Thoracic aorta (tissue), 2 donors: ENCODE data around the gene MTFR1L. TPM values are rescaled to one million over a fixed set of nuclear protein-coding genes. Genes with fewer than 3 reads are reported as not detected.
A peak's percentile ranks its signal among the peaks of the same experiment; 100 is the strongest.

Experiments
- ATAC-seq: fragments of 150-250 bp; one replicate; pipeline ENCODE4 v1.8.0; 2017; ENCODE audit warnings: low read depth; ENCODE audit not compliant: insufficient number of reproducible peaks, low FRiP score
- DNase-seq: peaks from one replicate; pipeline ENCODE4 v3.0.0-alpha.2; 2020; ENCODE audit warnings: low spot score
- H3K27ac ChIP-seq, 2 donors: fragments of 200-600 bp; sonication (generic); 1 replicate in 1 of 2; 2 replicates in 1 of 2; pipeline ENCODE4 v1.5.1; 2016; ENCODE audit warnings: mild to moderate bottlenecking in 2 of 2, moderate library complexity in 2 of 2
- H3K27me3 ChIP-seq: fragments of 200-600 bp; sonication (generic); replicated peaks from 2 replicates; pipeline ENCODE4 v1.6.0; 2016; ENCODE audit warnings: mild to moderate bottlenecking; ENCODE audit not compliant: insufficient read depth
- H3K36me3 ChIP-seq: fragments of 200-600 bp; sonication (generic); one replicate; pipeline ENCODE4 v1.5.1; 2016
- H3K4me1 ChIP-seq, 2 donors: fragments of 200-600 bp; sonication (generic); 1 replicate in 1 of 2; 2 replicates in 1 of 2; pipeline versions ENCODE4 v1.5.1 to v1.6.0; 2016; ENCODE audit warnings: low read depth in 2 of 2, mild to moderate bottlenecking in 1 of 2; ENCODE audit not compliant: control insufficient read depth in 1 of 2
- H3K4me3 ChIP-seq: fragments of 200-600 bp; sonication (generic); 2 replicates; pipeline ENCODE4 v1.5.1; 2016; ENCODE audit warnings: mild to moderate bottlenecking
- H3K9me3 ChIP-seq: fragments of 200-600 bp; sonication (generic); 2 replicates; pipeline ENCODE4 v1.5.1; 2016
- total RNA-seq, 2 donors: library from RNA; depleted of rRNA; stranded (reverse); fragments of >200 nt; gene quantifications; one replicate each; pipeline versions ENCODE4 v1.1.0 to v1.2.3, GENCODE V29; 2016
- TF ChIP-seq, protein P1 (sequence below): fragments of 200-600 bp; sonication (generic); IDR thresholded peaks from one replicate; pipeline ENCODE4 v1.5.1; 2019; ENCODE audit warnings: antibody characterized with exemption

MTFR1L gene
- total RNA-seq, 2 donors from 2014 or later: 63.4 to 81.9 TPM

DNA sequence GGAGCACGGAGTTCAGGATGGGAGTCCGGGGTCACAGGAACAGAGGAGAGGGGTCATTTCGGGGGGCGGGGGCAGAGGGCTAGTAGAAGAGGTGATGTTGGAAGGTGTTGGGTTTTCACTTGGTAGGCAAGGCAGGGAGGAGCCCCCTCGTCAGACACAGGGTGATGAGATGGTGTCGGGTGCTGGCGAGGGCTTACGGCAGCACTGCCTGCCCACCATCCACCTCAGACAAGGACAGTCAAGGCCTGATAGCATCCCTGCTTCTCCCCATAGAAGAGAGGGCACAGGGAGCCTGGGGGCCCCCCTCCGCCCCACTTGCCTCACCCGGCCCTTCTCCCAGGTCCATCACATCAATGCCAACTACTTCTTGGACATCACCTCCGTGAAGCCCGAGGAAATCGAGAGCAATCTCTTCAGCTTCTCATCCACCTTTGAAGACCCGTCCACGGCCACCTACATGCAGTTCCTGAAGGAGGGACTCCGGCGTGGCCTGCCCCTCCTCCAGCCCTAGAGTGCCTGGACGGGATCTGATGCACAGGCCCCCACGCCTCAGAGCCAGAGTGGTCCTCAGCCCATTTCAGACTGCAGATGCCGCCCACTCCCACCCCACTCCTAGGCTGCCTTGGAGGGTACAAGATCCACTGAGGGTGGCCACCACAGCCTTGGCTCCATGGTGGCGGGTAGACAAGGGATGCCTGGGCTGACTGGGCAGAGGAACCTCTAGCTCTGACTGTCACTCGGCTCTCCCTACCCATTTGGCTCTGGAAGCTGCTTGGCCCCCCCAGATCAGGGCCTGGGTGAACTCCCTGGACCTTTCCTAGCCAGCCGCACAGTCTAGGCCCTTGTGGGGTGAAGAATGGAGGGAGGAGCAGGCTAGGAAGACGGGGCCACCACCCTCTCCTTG, 4.3 kb upstream of the MTFR1L start:
- H3K4me3 ChIP-seq: no peak overlapping the region

DNA sequence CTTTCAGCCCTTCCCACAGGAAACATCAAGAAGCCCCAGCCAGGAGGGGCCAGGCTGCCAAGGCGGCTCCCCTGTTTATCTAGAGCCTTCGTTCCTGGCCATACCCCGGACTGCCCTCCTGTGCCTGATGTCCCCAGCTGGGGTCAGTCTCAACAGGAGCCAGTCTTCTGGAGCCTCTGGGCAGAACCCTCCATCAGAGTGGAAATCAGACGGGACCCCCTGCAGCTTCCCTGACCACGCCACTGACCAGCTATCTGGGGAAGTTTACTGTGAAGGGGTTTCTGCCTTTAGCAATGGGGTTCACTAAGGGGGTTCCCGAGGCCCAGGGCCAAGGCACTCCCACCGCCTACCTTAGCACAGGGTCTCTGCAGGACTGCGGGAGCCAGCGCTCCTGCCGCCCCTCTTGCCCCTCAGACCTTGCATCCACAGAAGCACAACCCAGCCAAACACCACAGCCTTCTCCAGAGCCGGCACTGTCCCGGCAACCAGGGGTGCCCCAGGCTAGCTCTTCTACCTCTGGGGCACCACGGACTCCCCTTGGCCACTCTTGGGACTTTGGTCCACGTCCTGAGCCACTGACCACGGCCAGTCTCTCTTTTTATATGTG, 3.5 kb upstream of the MTFR1L start:
- no peak overlapping the region for H3K27ac ChIP-seq
- H3K4me3 ChIP-seq: no peak overlapping the region
- TF ChIP-seq, protein P1, sequence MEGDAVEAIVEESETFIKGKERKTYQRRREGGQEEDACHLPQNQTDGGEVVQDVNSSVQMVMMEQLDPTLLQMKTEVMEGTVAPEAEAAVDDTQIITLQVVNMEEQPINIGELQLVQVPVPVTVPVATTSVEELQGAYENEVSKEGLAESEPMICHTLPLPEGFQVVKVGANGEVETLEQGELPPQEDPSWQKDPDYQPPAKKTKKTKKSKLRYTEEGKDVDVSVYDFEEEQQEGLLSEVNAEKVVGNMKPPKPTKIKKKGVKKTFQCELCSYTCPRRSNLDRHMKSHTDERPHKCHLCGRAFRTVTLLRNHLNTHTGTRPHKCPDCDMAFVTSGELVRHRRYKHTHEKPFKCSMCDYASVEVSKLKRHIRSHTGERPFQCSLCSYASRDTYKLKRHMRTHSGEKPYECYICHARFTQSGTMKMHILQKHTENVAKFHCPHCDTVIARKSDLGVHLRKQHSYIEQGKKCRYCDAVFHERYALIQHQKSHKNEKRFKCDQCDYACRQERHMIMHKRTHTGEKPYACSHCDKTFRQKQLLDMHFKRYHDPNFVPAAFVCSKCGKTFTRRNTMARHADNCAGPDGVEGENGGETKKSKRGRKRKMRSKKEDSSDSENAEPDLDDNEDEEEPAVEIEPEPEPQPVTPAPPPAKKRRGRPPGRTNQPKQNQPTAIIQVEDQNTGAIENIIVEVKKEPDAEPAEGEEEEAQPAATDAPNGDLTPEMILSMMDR: no peak
- ATAC-seq (no peak), DNase-seq (no peak)
- H3K4me1 ChIP-seq: peaks cover 9 to 21% of the 10 kb centered on the region in 2 donors
- H3K27me3 ChIP-seq: no peaks in the 10 kb centered on the region
- peaks cover 41% of the 10 kb centered on the region for H3K36me3 ChIP-seq
- H3K9me3 ChIP-seq: no peaks in the 10 kb centered on the region

More for the DNA sequence above, 4.3 kb upstream of the MTFR1L start:
- ATAC-seq: no peak
- no peaks in the 10 kb centered on the region for H3K9me3 ChIP-seq
- DNase-seq: no peak
- TF ChIP-seq, protein P1: no peak
- H3K27me3 ChIP-seq: no peaks in the 10 kb centered on the region
- no peak overlapping the region for H3K27ac ChIP-seq
- peaks cover 41% of the 10 kb centered on the region for H3K36me3 ChIP-seq
- peaks cover 7 to 15% of the 10 kb centered on the region in 2 donors for H3K4me1 ChIP-seq

DNA sequence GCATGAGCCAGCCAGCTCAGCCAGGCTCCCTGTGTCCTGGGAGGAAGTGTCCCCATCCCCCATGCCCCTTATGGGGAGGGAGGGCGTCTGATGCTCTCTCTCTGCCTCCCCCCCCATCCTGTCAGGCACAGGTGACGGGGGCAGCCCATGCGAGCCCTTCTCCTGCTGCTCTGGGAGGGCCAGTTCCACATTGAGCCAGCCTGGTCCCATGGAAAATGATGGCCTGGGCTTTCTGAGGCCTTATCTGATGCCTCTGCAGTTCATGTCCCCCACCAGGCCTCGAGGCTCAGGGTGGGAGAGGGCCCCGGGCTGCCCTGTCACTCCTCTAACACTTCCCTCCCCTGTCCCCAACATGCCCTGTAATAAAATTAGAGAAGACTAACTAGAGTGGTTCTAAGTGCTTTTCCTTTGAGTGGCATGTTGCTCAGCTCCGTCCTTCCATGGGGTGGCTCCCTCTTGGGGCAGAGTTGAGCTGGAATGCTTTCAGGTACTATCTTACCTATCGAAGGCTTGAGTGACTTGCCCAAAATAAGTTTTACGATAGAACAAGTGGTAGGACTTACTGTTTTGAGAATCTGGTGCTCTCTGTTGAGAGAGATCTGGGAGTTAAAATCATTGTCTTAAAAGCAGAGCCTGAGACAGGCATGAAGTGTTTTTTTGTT, 1.8 kb upstream of the MTFR1L start:
- H3K9me3 ChIP-seq: no peaks in the 10 kb centered on the region
- no peak overlapping the region for H3K27ac ChIP-seq
- H3K4me3 ChIP-seq: no peak overlapping the region
- H3K36me3 ChIP-seq: peaks cover 28% of the 10 kb centered on the region
- H3K4me1 ChIP-seq: peaks cover 19 to 38% of the 10 kb centered on the region in 2 donors
- TF ChIP-seq, protein P1: no peak
- no peaks in the 10 kb centered on the region for H3K27me3 ChIP-seq
- DNase-seq (no peak), ATAC-seq (no peak)

DNA sequence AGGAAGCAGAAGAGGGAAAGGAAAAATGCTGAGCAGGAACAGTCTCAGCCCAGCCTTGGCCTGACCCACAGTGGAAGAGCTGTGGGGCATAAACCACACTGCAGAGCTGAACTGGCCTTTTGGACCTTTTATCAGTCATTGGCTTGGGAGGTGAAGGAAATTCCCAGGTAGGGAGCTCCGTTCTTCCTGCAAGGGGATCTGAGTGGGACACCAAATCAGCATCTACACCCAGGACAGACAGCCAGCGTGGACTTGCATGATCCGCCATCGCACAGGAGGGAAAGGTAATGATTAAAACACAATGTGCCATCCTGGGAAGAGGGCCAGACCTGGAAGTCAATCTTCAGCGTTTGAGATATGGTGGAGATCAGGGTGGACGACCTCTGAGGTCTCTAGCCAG, 1.2 kb upstream of the MTFR1L start:
- H3K27ac ChIP-seq: peak overlapping the region; percentile 84 to 89
- ATAC-seq (no peak), DNase-seq (no peak)
- H3K4me3 ChIP-seq: peak overlapping the region; percentile 94
- TF ChIP-seq, protein P1: no peak
- H3K4me1 ChIP-seq: peaks cover 19 to 38% of the 10 kb centered on the region in 2 donors
- H3K36me3 ChIP-seq: peaks cover 24% of the 10 kb centered on the region
- H3K27me3 ChIP-seq: no peaks in the 10 kb centered on the region
- H3K9me3 ChIP-seq: no peaks in the 10 kb centered on the region
